Cerebellar cortex (tissue), 1 donor: ENCODE data around the gene CLEC18A.
"Not testable (repeated sequence)": the region's sequence is repeated elsewhere in the genome, so short reads cannot be mapped to it uniquely, and the experiment has no call there.

ENCODE experiments used
- DNase-seq: peaks from one replicate; pipeline ENCODE4 v3.0.0-alpha.2; 2015; ENCODE audit warnings: low spot score

CLEC18A gene

DNA sequence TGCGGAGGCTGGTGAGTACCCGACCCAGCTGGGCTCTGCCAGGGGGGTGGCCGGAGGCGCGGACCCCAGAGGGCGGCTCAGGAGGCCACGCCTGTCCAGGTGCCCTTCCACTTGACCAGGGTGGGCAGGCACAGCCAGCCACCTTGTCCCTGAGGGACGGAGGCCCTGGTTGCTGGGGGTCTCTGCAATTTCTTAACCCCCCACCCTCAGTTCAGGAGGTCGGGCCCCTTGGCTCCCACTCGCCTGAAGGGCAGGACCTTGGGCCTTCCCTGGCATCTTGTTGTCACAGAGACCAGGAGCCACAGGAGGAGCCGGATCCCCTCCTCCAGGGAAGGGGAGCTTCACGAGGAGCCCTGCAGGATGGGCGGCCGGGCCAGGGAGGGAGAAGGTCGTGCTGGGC, 982 bp downstream of the CLEC18A start:
- not testable (repeated sequence) for DNase-seq

DNA sequence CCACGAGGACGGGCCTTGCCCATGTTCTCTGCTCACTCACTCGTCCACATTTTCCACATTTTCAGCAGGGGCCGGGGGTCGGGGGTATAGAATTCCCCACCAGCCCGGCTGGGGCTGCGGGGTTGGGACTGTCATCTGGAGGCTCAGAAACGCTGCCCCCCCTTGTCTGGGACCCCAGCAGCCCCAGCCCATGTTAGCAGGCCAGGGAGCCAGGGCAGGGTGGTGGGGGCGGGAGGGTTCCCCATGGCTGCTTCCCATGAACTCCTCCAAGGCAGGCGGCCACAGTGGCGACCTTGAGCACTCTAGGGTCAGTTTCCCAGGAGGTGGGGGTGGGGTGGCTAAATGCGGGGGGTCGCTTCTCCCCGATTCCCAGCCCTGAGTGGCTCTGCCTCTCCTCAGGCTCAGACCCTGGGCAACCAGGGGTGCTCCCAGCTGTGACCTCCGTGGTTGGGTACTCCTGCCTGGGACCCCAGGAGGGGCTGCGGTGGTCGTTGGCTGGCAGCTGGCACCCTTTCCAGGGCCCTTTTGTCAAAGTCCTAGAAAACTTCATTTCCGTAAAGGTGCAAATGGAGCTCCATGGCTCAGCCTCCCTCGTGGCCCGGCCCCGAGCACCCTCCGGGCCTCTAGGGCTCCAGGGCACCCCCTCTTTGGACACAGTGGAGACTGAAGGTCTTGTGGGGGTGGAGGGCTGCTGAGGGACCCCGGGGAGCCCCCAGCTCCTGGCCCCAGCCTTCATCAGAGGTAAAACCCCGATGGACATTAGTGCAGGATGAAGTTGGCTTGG, 1.6 kb downstream of the CLEC18A start:
- not testable (repeated sequence) for DNase-seq

DNA sequence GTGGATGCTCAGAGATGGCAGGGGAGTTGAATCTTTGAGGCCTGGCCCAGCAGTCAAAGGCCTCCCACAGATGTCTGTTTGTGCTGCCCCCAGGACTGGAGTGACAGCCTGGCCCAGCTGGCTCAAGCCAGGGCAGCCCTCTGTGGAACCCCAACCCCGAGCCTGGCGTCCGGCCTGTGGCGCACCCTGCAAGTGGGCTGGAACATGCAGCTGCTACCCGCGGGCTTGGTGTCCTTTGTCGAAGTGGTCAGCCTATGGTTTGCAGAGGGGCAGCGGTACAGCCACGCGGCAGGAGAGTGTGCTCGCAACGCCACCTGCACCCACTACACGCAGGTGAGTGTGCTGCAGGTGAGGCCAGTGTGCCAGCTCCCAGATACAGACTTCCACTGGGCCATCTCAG, 3.1 kb downstream of the CLEC18A start:
- not testable (repeated sequence) for DNase-seq

DNA sequence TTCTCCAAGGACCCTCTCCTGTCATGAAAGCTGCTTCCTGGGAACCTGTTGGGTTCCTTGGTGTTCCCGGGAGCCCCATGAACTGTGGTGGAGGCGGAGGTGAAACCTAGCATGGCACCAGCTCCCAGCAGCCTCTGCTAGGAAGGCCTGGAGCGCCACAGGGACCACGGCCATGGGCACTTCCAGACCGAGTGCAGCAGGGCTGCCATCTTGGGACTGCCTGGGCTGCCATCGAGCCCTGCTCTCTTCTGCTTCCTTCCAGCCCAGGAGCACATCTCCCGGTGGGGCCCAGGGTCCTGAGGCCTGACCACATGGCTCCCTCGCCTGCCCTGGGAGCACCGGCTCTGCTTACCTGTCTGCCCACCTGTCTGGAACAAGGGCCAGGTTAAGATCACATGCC, 12.2 kb downstream of the CLEC18A start:
- not testable (repeated sequence) for DNase-seq

DNA sequence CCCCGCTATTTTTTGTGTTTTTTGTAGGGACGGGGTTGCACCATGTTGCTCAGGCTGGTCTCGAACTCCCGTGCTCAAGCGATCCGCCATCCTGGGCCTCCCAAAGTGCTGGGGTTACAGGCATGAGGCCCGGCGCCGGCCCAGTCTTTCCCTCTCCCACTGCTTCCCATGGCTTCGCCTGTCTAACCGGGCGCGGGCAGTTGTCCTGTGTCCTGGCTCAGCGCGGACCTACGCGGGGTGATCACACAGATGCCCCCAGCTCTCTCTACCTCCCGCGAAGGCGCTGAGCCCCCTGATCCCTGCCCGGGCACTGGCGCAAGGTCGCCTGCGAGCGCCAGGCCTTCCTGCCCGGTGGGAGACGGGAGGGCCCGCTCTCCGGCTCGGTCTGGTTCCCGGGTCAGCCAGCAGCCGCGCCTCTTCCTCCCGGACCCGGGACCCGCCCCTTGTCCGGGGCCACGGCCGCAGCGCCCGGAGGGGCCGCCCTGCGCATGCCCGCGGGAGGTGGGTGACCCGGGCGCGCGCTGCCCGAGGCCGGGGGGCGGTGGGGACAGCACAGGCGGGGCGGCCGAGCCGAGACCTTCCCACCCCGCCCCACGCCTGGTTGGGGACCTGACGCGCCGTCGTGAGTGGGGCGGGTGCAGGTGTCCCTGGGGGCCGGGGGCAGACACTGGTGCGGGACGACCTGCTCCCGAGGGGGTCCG, 14.0 kb downstream of the CLEC18A start:
- DNase-seq, result not testable (repeated sequence)

DNA sequence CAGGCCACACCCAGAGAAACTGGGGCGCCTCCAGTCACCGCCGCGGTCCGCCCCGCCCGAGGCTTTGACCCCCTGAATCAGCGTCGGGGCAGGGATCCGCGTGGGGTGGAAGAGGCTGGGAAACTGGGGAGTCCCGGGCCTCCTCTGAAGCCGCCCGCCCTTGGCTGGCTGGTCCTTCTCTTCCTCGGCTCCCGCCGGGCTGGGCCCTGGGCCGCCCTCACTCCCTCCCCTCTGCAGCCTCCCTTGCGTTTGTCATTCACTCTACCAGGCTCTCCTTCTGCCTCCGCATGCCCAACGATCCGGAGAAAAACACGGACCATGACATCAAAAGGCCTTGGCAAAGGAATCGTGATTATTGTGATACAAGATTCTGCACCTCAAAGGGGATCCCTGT, 14.5 kb downstream of the CLEC18A start:
- not testable (repeated sequence) for DNase-seq

DNA sequence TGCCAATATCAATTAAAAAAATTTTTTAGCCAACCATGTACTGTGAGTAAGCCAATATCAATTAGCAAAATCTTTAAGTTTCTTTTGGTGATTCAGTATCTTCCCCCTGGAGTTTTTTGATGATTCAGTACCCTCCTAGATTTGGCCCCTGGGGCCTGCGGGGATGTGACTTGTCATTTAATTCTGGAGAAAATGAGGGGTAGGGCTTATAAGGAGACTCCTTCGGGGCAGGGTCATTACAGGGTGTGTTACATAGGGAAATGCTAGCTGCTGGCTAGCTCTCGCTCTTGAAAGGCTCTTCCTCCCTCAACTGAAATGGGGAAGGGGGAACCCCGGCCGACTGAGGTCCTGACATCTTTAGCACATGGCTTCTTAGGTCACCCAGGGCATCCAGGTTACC, 16.6 kb downstream of the CLEC18A start:
- not testable (repeated sequence) for DNase-seq

DNA sequence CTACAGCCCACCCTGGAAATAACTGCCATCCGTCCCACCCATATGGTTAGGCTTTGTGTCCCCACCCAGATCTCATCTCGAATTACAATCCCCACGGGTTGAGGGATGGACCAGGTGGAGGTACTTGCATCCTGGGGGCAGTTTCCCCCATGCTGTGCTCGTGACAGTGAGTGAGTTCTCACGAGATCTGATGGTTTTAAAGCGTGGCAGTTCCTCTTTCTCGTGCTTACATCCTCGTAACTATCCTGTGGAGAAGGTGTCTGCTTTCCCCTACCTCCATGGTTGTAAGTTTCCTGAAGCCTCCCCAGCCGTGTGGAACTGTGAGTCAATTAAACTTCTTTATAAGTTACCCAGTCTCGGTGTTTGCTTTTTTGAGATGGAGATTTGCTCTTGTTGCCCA, 17.0 kb downstream of the CLEC18A start:
- DNase-seq, result not testable (repeated sequence)

DNA sequence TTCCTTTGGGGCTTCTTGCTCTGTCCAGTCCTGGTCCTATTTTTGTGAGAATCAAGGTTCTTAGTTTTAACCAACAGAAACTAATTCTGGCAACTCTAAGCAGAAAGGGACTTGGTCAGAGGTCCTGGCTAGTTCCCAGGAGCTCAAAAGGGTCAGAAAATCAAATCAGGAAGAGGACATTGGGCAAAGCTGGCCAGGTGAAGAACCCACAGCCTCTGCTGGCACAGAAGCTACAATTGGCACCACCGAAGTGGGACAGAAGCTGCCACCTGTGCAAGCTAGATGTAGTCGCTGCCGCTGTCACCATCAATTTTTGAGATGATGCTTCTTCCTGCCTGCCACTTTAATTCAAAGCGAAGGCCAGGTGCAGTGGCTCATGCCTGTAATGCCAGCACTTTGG, 18.5 kb downstream of the CLEC18A start:
- not testable (repeated sequence) for DNase-seq

DNA sequence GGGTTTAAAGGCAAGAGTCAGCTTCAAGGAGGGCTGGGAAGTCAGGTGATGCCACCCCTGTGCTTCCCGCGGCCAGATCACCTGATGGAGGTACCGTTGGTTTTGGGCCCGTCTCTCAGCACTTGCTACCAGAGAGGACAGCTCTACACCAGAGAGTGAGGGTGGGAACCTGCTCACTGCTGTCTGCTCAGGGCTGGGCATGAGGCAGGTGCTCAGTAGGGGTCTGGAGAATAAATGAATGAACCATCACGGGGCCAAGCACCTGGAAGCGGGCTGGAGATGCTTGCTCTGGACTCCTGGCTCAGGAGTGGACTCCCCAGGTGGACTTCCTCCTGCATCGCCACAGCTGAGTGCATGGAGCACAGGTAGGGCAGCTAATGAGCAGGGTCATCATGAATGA, 21.0 kb downstream of the CLEC18A start:
- DNase-seq, result not testable (repeated sequence)

DNA sequence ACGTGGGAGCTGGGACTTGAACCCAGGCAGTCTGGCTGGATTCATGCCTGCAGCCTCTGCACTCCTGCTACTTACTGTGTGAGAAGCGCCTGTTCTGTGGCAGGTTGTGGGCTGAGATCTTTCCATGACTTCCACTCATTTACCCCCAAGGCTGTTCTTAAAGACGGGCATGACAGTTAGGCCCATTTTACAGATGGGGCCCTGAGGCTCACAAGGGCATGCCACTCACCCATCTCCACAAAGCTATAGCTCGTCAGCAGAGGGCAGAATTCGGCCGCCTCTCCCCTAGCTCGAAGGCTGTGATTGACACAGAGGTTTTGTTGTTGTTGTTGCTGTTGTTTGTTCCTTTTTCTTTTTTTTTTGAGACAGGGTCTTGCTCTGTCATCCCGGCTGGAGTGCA, 21.8 kb downstream of the CLEC18A start:
- not testable (repeated sequence) for DNase-seq

DNA sequence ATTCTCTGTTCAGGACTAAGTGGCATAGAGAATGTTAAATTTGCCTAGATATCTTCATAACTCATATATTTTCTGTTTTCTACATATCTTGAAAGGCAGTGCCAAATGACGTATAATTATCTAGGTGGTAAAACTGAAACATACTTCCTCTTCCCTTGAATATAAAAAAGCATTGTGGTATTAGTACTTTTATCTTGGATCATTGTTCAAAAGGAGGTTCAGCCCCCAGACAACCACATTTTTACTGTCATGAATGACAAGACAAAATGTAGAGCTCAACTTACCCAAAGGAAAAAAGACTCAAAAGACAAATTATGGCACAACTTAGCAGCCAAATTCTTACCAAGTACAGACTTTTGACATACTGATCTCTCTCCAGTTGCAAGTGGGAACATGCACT, 34.1 kb downstream of the CLEC18A start:
- not testable (repeated sequence) for DNase-seq

DNA sequence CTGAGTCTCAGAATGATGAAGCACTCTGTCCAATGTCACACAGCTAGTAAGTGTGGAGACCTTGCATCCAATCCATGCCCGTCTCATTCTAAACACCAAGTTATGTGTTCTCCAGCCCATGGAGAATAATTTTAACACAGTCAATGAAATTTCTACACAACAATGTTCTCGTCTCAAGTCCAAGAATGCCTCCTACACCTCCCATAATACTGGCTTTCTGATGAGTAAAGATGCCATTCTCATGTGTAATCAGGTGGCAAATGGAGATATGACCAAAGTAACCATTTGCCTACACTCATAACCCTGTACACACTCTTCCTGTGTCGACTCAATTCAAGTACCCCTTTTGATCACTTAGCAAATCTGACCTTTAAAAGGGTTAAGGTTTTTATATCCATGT, 46.8 kb downstream of the CLEC18A start:
- DNase-seq, result not testable (repeated sequence)

DNA sequence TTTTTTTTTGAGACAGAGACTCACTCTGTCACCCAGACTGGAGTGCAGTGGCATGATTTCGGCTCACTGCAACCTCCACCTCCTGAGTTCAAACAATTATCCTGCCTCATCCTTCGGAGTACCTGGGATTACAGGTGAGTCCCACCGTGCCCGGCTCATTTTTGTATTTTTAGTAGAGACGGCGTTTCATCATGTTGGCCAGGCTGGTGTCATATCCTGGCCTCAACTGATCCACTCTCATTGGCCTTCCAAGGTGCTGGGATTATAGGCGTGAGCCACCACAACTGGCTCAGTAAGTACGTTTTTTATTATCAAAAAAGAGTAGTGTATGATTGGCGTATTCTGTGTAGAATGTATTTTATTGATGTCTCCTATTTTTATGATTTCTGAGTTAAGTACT, 48.7 kb downstream of the CLEC18A start:
- not testable (repeated sequence) for DNase-seq

DNA sequence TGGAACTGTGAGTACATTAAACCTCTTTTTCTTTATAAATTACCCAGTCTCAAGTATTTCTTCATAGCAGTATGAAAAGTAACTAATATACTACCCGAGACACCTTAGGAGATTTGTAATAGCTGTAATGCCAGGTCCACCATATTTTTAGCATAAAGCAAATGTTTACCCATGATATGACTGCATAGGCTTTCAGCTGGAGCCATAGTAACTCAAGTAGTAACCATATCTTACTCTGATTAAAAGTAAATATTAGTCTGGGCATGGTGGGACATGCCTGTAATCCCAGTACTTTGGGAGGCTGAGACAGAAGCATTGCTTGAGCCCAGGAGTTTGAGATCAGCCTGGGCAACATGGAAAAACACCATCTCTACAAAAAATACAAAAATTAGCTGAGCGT, 52.4 kb downstream of the CLEC18A start:
- not testable (repeated sequence) for DNase-seq

DNA sequence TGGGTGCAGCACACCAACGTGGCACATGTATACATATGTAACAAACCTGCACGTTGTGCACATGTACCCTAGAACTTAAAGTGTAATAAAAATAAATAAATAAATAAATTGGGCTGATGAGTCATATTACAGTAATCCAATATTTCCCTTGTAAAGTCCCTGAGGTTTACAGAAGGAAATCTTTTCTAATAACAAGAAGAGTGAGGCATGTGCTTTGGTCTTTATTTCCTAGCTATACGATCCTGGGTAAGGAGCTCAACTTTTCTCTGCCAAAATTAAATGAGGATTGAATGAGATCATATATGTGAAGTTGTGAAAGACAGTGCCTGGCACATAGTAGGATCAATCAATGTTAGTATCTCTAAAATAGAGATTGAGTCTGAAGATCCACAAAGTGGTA, 57.5 kb downstream of the CLEC18A start:
- not testable (repeated sequence) for DNase-seq

DNA sequence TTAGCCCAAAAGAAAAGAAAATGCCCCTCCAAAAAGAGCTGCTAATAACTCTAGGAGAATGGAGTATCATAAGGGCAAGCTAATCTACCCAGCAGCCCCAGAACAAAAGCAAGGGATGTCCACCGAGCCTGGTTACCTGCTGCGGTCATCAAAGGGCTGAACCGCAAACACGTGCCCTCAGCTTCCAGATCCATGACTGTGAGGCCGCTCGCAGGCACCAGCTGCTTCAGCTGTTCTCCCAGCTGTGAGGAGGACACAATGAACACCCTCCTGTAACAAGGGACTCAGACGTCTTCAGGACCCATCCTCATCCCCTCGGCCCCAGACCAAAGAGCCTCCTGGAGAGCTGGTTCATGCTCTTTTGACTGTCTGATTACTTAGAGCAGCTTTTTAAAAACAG, 59.5 kb downstream of the CLEC18A start:
- not testable (repeated sequence) for DNase-seq

DNA sequence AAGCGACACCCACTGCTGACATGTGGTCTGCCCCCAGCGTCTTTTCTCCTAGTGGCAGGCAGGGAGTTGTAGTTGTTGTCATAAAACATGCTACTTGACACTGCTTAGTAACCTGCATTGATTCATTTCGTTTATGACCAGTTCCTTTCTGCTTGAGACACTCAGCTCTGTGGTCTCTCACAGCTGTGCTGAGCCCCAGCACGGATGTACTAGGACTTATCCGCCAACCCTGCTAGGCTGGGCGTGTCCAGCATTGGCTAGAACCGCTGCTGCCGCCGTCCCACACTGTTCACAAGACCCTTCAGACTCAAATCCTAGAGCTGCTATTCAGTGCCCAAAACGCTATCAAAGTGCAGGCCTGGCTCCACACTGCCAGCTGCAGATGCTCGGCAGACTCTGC, 60.0 kb downstream of the CLEC18A start:
- DNase-seq, result not testable (repeated sequence)

DNA sequence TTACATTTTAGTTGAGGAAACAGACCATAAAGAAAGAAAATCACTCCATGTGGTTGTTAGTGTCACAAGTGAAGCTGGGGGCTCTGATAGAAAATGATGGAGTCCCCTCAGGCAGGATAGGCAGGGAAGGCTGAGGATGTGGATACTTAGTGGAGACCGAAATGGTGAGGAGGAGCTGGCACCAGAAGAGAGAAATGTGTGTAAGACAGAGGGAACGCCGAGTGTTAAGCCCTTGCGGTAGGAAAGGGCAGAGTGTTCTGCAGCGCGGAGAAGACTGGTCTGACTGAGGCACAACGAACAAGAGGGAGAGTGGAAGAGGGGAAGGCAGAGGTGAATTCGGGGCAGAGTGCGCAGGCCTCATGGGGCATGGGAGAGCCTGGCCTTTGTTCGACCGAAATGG, 61.2 kb downstream of the CLEC18A start:
- DNase-seq, result not testable (repeated sequence)

DNA sequence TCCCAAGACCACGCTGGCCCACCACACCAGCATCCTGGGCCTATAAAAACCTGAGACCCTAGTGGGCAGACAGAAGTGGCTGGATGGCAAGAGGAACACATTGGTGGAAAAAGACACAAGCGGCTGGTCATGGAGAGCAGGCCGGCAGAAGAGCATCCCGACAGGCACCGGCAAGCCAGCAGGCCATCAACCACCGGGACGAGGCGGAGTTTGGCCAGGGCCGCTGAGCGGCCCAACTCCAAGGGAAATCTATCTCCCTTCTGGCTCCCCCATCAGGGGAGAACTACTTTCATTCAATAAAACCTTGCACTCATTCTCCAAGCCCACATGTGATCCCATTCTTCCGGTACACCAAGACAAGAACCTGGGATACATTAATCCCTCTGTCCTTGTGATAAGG, 61.8 kb downstream of the CLEC18A start:
- peak; percentile 38 for DNase-seq
